Vagina (tissue), 2 donors: Measurements from ENCODE around the gene GNL1.

Experiments used
- CTCF ChIP-seq, 3 experiments: fragments of 450-650 bp in 2 of 3; fragments of 200-600 bp in 1 of 3; sonication (generic) in 1 of 3; IDR thresholded peaks; one replicate each; pipeline ENCODE4 v1.5.1; 2017 to 2019; ENCODE audit warnings: antibody characterized with exemption in 3 of 3, mild to moderate bottlenecking in 2 of 3, moderate library complexity in 2 of 3
- POLR2A ChIP-seq, 2 donors: fragments of 450-650 bp; IDR thresholded peaks; one replicate each; pipeline ENCODE4 v1.6.1; 2017; ENCODE audit warnings: antibody characterized with exemption in 2 of 2, mild to moderate bottlenecking in 2 of 2, moderate library complexity in 2 of 2

DNA sequence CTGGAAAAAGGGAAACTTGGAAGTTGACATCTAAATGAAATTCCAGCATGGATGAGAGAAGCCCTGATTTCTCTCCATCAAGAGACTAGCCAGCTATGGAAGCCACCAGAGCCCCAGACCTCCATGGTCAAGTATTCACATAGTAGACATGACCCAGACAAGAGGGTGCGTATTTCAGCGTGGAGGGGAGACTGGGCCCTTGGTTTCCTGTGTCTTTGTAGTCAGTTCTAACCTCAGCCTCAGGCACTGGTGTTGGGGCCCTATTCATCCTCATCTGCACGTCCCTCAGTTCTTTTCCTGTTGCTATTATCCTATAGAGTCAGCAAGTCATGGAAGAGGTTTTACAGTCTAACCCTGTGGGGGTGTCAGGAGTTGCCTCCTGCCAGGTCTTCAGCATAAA is 12.5 kb downstream of the GNL1 start:
- TF ChIP-seq CTCF (IDR thresholded peaks at IDR 0.05), result no peak
- no peak for TF ChIP-seq POLR2A (IDR thresholded peaks at IDR 0.05)
